Gastroesophageal sphincter (tissue), 3 donors: Measurements from ENCODE around the gene CDADC1.

Experiments
- CTCF ChIP-seq, 4 experiments: fragments of 200-600 bp in 2 of 4; fragments of 450-650 bp in 2 of 4; sonication (generic) in 1 of 4; IDR thresholded peaks; one replicate each; pipeline ENCODE4 v1.5.1; 2017 to 2019; ENCODE audit warnings: antibody characterized with exemption in 4 of 4, mild to moderate bottlenecking in 2 of 4, moderate library complexity in 2 of 4
- POLR2A ChIP-seq, 2 donors: fragments of 450-650 bp; IDR thresholded peaks; one replicate each; pipeline ENCODE4 v1.6.1; 2017; ENCODE audit warnings: antibody characterized with exemption in 2 of 2, mild to moderate bottlenecking in 2 of 2, moderate library complexity in 1 of 2
- POLR2AphosphoS5 ChIP-seq: sonication (generic); formaldehyde crosslinking; IDR thresholded peaks from one replicate; pipeline ENCODE4 v1.6.1; 2017; ENCODE audit warnings: antibody characterized with exemption

- TF ChIP-seq CTCF (IDR thresholded peaks at IDR 0.05): no peak
- TF ChIP-seq POLR2AphosphoS5: no peak
- no peak for TF ChIP-seq POLR2A (IDR thresholded peaks at IDR 0.05)
Measured at GRCh38 chr13:49241296-49241695, 6.4 kb upstream of the CDADC1 start.
